Measurements from ENCODE around the gene INPP5A.

The INPP5A gene

GRCh38 chr10:132806561-132807003, 269.0 kb downstream of the INPP5A start:
- Histone ChIP-seq H3K4me1 (ENCODE audit: low read length) (no peaks in the 10 kb centered on the region), H3K9me2 (replicated peaks; ENCODE audit: insufficient read depth, low read length) (no peaks in the 10 kb centered on the region), H3K79me2 (ENCODE audit: low read length) (no peaks in the 10 kb centered on the region), H3K4me3 (ENCODE audit: low read length) (no peak overlapping the region), H3K9me3 (replicated peaks; ENCODE audit: insufficient read depth, low read length) (no peaks in the 10 kb centered on the region), H3K27me3 (replicated peaks; ENCODE audit: insufficient read depth, low read length) (peaks cover 15% of the 10 kb centered on the region), H3K4me2 (ENCODE audit: low read depth, low read length) (no peak overlapping the region), H3F3A (ENCODE audit: insufficient read depth, low read length) (no peaks in the 10 kb centered on the region), H3K36me3 (replicated peaks; ENCODE audit: insufficient read depth, low read length) (no peaks in the 10 kb centered on the region), H3K9ac (ENCODE audit: low read length) (no peak overlapping the region), H2AFZ (ENCODE audit: low read length) (no peak overlapping the region), H4K20me1 (ENCODE audit: insufficient read depth, low read length) (no peaks in the 10 kb centered on the region), H3K27ac (ENCODE audit: low read length) (no peak overlapping the region)
- DNase-seq = no peak
- TF ChIP-seq EZH2phosphoT487 (IDR thresholded peaks at IDR 0.05; ENCODE audit: low read length) = no peak

GRCh38 chr10:132807621-132808049, 270.0 kb downstream of the INPP5A start:
- no peak overlapping the region for H3K4me2 ChIP-seq (ENCODE audit: low read depth, low read length)
- no peaks in the 10 kb centered on the region for H4K20me1 ChIP-seq (ENCODE audit: insufficient read depth, low read length)
- no peaks in the 10 kb centered on the region for H3K36me3 ChIP-seq (replicated peaks; ENCODE audit: insufficient read depth, low read length)
- H3K4me1 ChIP-seq (ENCODE audit: low read length) = no peaks in the 10 kb centered on the region
- H3K27me3 ChIP-seq (replicated peaks; ENCODE audit: insufficient read depth, low read length) = peaks cover 15% of the 10 kb centered on the region
- no peaks in the 10 kb centered on the region for H3K9me3 ChIP-seq (replicated peaks; ENCODE audit: insufficient read depth, low read length)
- no peak overlapping the region for H2AFZ ChIP-seq (ENCODE audit: low read length)
- H3K9ac ChIP-seq (ENCODE audit: low read length) = no peak overlapping the region
- no peak overlapping the region for H3K27ac ChIP-seq (ENCODE audit: low read length)
- no peaks in the 10 kb centered on the region for H3K9me2 ChIP-seq (replicated peaks; ENCODE audit: insufficient read depth, low read length)
- DNase-seq = no peak
- no peaks in the 10 kb centered on the region for H3K79me2 ChIP-seq (ENCODE audit: low read length)
- no peaks in the 10 kb centered on the region for H3F3A ChIP-seq (ENCODE audit: insufficient read depth, low read length)
- TF ChIP-seq EZH2phosphoT487 (IDR thresholded peaks at IDR 0.05; ENCODE audit: low read length) = no peak
- TF ChIP-seq, protein P1, sequence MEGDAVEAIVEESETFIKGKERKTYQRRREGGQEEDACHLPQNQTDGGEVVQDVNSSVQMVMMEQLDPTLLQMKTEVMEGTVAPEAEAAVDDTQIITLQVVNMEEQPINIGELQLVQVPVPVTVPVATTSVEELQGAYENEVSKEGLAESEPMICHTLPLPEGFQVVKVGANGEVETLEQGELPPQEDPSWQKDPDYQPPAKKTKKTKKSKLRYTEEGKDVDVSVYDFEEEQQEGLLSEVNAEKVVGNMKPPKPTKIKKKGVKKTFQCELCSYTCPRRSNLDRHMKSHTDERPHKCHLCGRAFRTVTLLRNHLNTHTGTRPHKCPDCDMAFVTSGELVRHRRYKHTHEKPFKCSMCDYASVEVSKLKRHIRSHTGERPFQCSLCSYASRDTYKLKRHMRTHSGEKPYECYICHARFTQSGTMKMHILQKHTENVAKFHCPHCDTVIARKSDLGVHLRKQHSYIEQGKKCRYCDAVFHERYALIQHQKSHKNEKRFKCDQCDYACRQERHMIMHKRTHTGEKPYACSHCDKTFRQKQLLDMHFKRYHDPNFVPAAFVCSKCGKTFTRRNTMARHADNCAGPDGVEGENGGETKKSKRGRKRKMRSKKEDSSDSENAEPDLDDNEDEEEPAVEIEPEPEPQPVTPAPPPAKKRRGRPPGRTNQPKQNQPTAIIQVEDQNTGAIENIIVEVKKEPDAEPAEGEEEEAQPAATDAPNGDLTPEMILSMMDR (IDR thresholded peaks at IDR 0.05; ENCODE audit: low read length) = no peak
- no peak for TF ChIP-seq EZH2 (optimal IDR thresholded peaks at IDR 0.05; ENCODE audit: low read depth, low read length)
- H3K4me3 ChIP-seq (ENCODE audit: low read length) = no peak overlapping the region

DNA sequence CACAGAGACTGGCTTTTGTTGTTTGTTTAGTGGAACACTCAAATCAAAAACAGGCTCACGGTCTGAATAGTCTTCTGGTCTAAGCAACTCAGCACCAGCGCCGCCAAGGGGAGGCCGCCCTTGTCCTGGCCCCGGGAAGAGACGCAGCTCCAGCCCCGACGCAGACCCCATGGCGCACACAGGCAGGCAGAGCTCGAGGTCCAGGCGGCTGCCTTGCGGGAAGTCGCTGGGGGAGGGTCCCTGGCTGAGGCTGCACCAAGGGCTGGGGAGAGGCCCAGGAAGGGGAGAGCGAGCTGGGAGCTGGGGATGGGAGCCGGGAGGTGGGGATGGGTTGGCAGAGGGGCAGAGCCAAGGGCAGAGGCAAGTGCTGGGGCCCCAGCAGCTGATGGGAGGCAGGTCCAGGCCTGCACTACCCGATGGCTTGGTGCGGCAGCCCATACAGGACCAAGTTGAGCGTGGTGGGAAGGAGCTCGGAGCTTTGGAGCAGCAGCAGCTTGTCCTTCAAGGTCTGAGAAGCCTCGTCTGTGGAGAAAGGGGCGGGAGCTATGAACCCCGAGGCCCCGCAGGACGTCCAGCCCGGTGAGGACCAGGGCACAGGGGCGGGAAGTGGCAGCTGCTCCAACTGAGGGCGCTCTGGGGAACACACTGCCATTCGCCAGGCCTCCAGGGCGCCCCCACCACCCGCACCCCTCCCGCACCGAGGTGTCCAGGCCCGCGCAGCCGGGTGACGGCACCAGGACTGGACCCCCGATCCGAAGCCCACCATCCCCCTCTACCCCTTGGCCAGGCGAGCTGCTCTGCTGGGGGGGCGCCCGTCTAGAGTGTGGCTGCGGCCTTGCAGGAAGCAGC, 271.0 kb downstream of the INPP5A start:
- Histone ChIP-seq H3K9me2 (replicated peaks; ENCODE audit: insufficient read depth, low read length) (no peaks in the 10 kb centered on the region), H3K27me3 (replicated peaks; ENCODE audit: insufficient read depth, low read length) (peaks cover 15% of the 10 kb centered on the region), H3K9me3 (replicated peaks; ENCODE audit: insufficient read depth, low read length) (no peaks in the 10 kb centered on the region), H3F3A (ENCODE audit: insufficient read depth, low read length) (no peaks in the 10 kb centered on the region), H3K4me1 (ENCODE audit: low read length) (no peaks in the 10 kb centered on the region), H4K20me1 (ENCODE audit: insufficient read depth, low read length) (no peaks in the 10 kb centered on the region), H2AFZ (ENCODE audit: low read length) (no peak overlapping the region), H3K9ac (ENCODE audit: low read length) (no peak overlapping the region), H3K36me3 (replicated peaks; ENCODE audit: insufficient read depth, low read length) (no peaks in the 10 kb centered on the region), H3K27ac (ENCODE audit: low read length) (no peak overlapping the region), H3K79me2 (ENCODE audit: low read length) (no peaks in the 10 kb centered on the region), H3K4me3 (ENCODE audit: low read length) (no peak overlapping the region), H3K4me2 (ENCODE audit: low read depth, low read length) (no peak overlapping the region)
- DNase-seq = no peak
- no peak for TF ChIP-seq EZH2 (optimal IDR thresholded peaks at IDR 0.05; ENCODE audit: low read depth, low read length)
- TF ChIP-seq EZH2phosphoT487 (IDR thresholded peaks at IDR 0.05; ENCODE audit: low read length) = no peak
- TF ChIP-seq, protein P1 (IDR thresholded peaks at IDR 0.05; ENCODE audit: low read length) = no peak
